ENCODE data around the gene ARHGAP18. TPM values are rescaled to one million over a fixed set of nuclear protein-coding genes. Genes with fewer than 3 reads are reported as not detected.

The ARHGAP18 gene
- polyA plus RNA-seq, 1 of the 3 experiments (the other 2 are of a cell fraction) = 25.0 TPM

DNA sequence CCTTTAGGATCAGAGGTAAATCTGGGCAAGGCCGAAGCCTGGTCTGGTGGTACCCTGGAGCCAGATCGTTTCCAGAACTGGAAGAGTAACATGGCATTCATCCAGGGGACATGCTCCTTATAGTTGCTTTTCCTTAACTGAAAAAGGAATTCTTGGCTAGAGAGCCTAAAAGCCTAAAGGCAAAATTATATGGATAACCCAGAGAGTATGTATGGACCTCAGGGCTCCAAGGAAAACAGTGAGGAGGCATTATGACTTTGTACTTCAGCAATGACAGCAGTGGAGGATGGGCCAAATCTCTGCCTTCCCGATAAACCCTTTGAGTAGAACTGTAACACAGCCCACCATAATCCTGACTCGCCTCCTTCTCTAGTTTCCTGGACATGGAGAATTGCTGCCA, 29.3 kb downstream of the ARHGAP18 start:
- no peaks in the 10 kb centered on the region for H3K9me2 ChIP-seq
- peak overlapping the region; percentile 49 for H3K4me2 ChIP-seq
- no peak overlapping the region for H2AFZ ChIP-seq (ENCODE audit: low read depth)
- no peaks in the 10 kb centered on the region for H3K9me3 ChIP-seq
- H4K20me1 ChIP-seq (ENCODE audit: insufficient read depth) = no peaks in the 10 kb centered on the region
- peaks cover 0 to 75% of the 10 kb centered on the region in 2 experiments for H3K4me1 ChIP-seq (ENCODE audit: control insufficient read depth in 1 of 2, insufficient read depth in 2 of 2, low read depth in 1 of 2, low read length in 1 of 2)
- H3K79me2 ChIP-seq (ENCODE audit: insufficient read depth) = peaks cover 91% of the 10 kb centered on the region
- H3K36me3 ChIP-seq (replicated peaks in 1 of 2; ENCODE audit: control insufficient read depth in 1 of 2, insufficient read depth in 2 of 2, low read length in 1 of 2) = peaks cover 0 to 16% of the 10 kb centered on the region in 2 experiments
- CTCF ChIA-PET = no interaction called here
- H3F3A ChIP-seq (replicated peaks; ENCODE audit: insufficient read depth) = peaks cover 56% of the 10 kb centered on the region
- POLR2A ChIA-PET = no interaction called here
- TF ChIP-seq FOXJ3 (CRISPR knock-in tag; IDR thresholded peaks at IDR 0.05) (no peak), RCOR1 (IDR thresholded peaks at IDR 0.05; ENCODE audit: low read length) (no peak), POLR2AphosphoS5 (IDR thresholded peaks at IDR 0.05; ENCODE audit: low read depth, low read length) (no peak), TEAD4 (IDR thresholded peaks at IDR 0.05; ENCODE audit: borderline replicate concordance, insufficient read depth) (no peak), NRF1 (IDR thresholded peaks at IDR 0.05; ENCODE audit: low read depth, low read length) (no peak)
- WGBS (ENCODE audit: low lambda C conversion rate) = 50% methylated on average over 4 of the region's 4 CpGs
- H3K4me3 ChIP-seq (ENCODE audit: low read depth in 2 of 2, low read length in 1 of 2) = no peak overlapping the region
- peak overlapping the region; percentile 50; the same call in 1 of the 2 replicates for H3K9ac ChIP-seq
- H3K27ac ChIP-seq (ENCODE audit: low read depth in 2 of 2, low read length in 1 of 2) = peak overlapping the region; percentile 0 to 99; a peak in 2 of 4 replicates
- H3K27me3 ChIP-seq (ENCODE audit: insufficient read depth) = no peaks in the 10 kb centered on the region
- DNase-seq = no peak

GRCh38 chr6:129679758-129680157, 30.2 kb downstream of the ARHGAP18 start:
- no peaks in the 10 kb centered on the region for H3K27me3 ChIP-seq (ENCODE audit: insufficient read depth)
- no peak for TF ChIP-seq CTCF (IDR thresholded peaks at IDR 0.05)
- TF ChIP-seq TAF1 (IDR thresholded peaks at IDR 0.05; ENCODE audit: borderline replicate concordance, low read depth, low read length) = peak; percentile 17; the same call in 1 of the 2 replicates
- peak; percentile 78 for TF ChIP-seq USF1 (IDR thresholded peaks at IDR 0.05; ENCODE audit: borderline replicate concordance, low read depth)
- H3K9ac ChIP-seq = peak overlapping the region; percentile 50; the same call in 1 of the 2 replicates
- H3K79me2 ChIP-seq (ENCODE audit: insufficient read depth) = peaks cover 91% of the 10 kb centered on the region
- H3K4me2 ChIP-seq = peak overlapping the region; percentile 49
- 46% methylated on average over 3 of the region's 3 CpGs for WGBS (ENCODE audit: low lambda C conversion rate)
- peaks cover 53% of the 10 kb centered on the region for H3F3A ChIP-seq (replicated peaks; ENCODE audit: insufficient read depth)
- no peak overlapping the region for H2AFZ ChIP-seq (ENCODE audit: low read depth)
- peaks cover 0 to 20% of the 10 kb centered on the region in 2 experiments for H3K36me3 ChIP-seq (replicated peaks in 1 of 2; ENCODE audit: control insufficient read depth in 1 of 2, insufficient read depth in 2 of 2, low read length in 1 of 2)
- H4K20me1 ChIP-seq (ENCODE audit: insufficient read depth) = no peaks in the 10 kb centered on the region
- ChIA-PET POLR2A (no interaction called here), CTCF (no interaction called here)
- H3K4me3 ChIP-seq (ENCODE audit: low read depth in 2 of 2, low read length in 1 of 2) = peak overlapping the region in 1 of 2 experiments; percentile 30; a peak in 1 of 4 replicates
- H3K27ac ChIP-seq (ENCODE audit: low read depth in 2 of 2, low read length in 1 of 2) = peak overlapping the region; percentile 72 to 99
- H3K9me3 ChIP-seq = no peaks in the 10 kb centered on the region
- no peak for DNase-seq
- no peaks in the 10 kb centered on the region for H3K9me2 ChIP-seq
- peaks cover 0 to 74% of the 10 kb centered on the region in 2 experiments for H3K4me1 ChIP-seq (ENCODE audit: control insufficient read depth in 1 of 2, insufficient read depth in 2 of 2, low read depth in 1 of 2, low read length in 1 of 2)

GRCh38 chr6:129679275-129679674, 30.7 kb downstream of the ARHGAP18 start:
- CTCF ChIA-PET = no interaction called here
- no peak for DNase-seq
- no peak overlapping the region for H2AFZ ChIP-seq (ENCODE audit: low read depth)
- H3K9ac ChIP-seq = peak overlapping the region; percentile 50; the same call in 1 of the 2 replicates
- H3K4me1 ChIP-seq (ENCODE audit: control insufficient read depth in 1 of 2, insufficient read depth in 2 of 2, low read depth in 1 of 2, low read length in 1 of 2) = peaks cover 0 to 74% of the 10 kb centered on the region in 2 experiments
- H4K20me1 ChIP-seq (ENCODE audit: insufficient read depth) = no peaks in the 10 kb centered on the region
- H3K9me2 ChIP-seq = no peaks in the 10 kb centered on the region
- peak overlapping the region in 1 of 2 experiments; percentile 30; a peak in 1 of 4 replicates for H3K4me3 ChIP-seq (ENCODE audit: low read depth in 2 of 2, low read length in 1 of 2)
- WGBS (ENCODE audit: low lambda C conversion rate) = 11% methylated on average over 3 of the region's 3 CpGs
- H3K27ac ChIP-seq (ENCODE audit: low read depth in 2 of 2, low read length in 1 of 2) = peak overlapping the region; percentile 72 to 99
- POLR2A ChIA-PET = no interaction called here
- peaks cover 0 to 21% of the 10 kb centered on the region in 2 experiments for H3K36me3 ChIP-seq (replicated peaks in 1 of 2; ENCODE audit: control insufficient read depth in 1 of 2, insufficient read depth in 2 of 2, low read length in 1 of 2)
- H3K9me3 ChIP-seq = no peaks in the 10 kb centered on the region
- H3K4me2 ChIP-seq = peak overlapping the region; percentile 49
- no peaks in the 10 kb centered on the region for H3K27me3 ChIP-seq (ENCODE audit: insufficient read depth)
- peaks cover 53% of the 10 kb centered on the region for H3F3A ChIP-seq (replicated peaks; ENCODE audit: insufficient read depth)
- peaks cover 95% of the 10 kb centered on the region for H3K79me2 ChIP-seq (ENCODE audit: insufficient read depth)
- TF ChIP-seq FOXM1 (IDR thresholded peaks at IDR 0.05; ENCODE audit: low read depth) = peak; percentile 58; the same call in 1 of the 2 replicates
- TF ChIP-seq CHD2 (IDR thresholded peaks at IDR 0.05; ENCODE audit: low read length, partially characterized antibody) = no peak
- peak; percentile 62; the same call in 1 of the 2 replicates for TF ChIP-seq NFIC (IDR thresholded peaks at IDR 0.05; ENCODE audit: borderline replicate concordance)
- TF ChIP-seq FOSL2 (IDR thresholded peaks at IDR 0.05; ENCODE audit: borderline replicate concordance, low read depth) = peak; percentile 43; the same call in 1 of the 2 replicates
- no peak for TF ChIP-seq EZH2phosphoT487 (IDR thresholded peaks at IDR 0.05; ENCODE audit: borderline replicate concordance, low read depth)
- peak; percentile 25; the same call in 1 of the 2 replicates for TF ChIP-seq RXRA (IDR thresholded peaks at IDR 0.05; ENCODE audit: borderline replicate concordance, low read depth)
- TF ChIP-seq SIN3A (IDR thresholded peaks at IDR 0.05; ENCODE audit: borderline replicate concordance, low read depth, low read length) = no peak
- TF ChIP-seq GATA2 (CRISPR knock-in tag; IDR thresholded peaks at IDR 0.05) = no peak
- peak; percentile 48; the same call in 1 of the 2 replicates for TF ChIP-seq JUND (IDR thresholded peaks at IDR 0.05)
- TF ChIP-seq PBX3 (IDR thresholded peaks at IDR 0.05) = peak; percentile 59
- TF ChIP-seq YY1 (IDR thresholded peaks at IDR 0.05; ENCODE audit: low read depth) = no peak

All from SK-N-SH (cell line).